Ovary (tissue), 3 donors: ENCODE data around the gene PDE3A.

Source experiments
- POLR2A ChIP-seq: fragments of 450-650 bp; IDR thresholded peaks from one replicate; pipeline ENCODE4 v1.6.1; 2017; ENCODE audit warnings: antibody characterized with exemption, mild to moderate bottlenecking, moderate library complexity
- TF ChIP-seq, protein P1 (sequence below), 3 donors: fragments of 450-650 bp in 2 of 3; fragments of 200-600 bp in 1 of 3; IDR thresholded peaks; one replicate each; pipeline versions ENCODE4 v1.5.1 to v1.8.0; 2016 to 2022; ENCODE audit warnings: antibody characterized with exemption in 3 of 3, mild to moderate bottlenecking in 1 of 3
- donor health status: DM: no; HTN: no; CAD: no.

DNA sequence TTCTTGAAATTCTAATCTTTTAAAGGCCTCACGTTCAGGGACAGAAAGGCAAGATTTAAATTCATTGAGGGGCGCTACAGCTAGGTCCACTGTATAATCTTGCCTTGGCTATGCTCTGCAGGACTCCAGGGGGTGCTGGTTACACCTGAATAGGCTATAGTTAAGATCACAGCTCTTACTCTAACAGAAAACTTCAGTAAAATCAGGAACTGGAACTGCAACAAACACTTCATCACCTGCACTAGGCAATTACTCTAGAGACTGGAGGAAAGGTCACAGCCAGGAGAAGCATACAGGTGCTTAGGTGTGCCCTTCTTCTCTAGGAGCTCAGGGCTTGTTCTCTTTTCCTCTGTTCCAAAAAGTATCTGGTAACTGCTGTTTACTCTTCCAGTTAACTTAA is 347.7 kb downstream of the PDE3A start:
- TF ChIP-seq, protein P1, sequence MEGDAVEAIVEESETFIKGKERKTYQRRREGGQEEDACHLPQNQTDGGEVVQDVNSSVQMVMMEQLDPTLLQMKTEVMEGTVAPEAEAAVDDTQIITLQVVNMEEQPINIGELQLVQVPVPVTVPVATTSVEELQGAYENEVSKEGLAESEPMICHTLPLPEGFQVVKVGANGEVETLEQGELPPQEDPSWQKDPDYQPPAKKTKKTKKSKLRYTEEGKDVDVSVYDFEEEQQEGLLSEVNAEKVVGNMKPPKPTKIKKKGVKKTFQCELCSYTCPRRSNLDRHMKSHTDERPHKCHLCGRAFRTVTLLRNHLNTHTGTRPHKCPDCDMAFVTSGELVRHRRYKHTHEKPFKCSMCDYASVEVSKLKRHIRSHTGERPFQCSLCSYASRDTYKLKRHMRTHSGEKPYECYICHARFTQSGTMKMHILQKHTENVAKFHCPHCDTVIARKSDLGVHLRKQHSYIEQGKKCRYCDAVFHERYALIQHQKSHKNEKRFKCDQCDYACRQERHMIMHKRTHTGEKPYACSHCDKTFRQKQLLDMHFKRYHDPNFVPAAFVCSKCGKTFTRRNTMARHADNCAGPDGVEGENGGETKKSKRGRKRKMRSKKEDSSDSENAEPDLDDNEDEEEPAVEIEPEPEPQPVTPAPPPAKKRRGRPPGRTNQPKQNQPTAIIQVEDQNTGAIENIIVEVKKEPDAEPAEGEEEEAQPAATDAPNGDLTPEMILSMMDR (IDR thresholded peaks at IDR 0.05): no peak
- no peak for TF ChIP-seq POLR2A
